ENCODE measurements around the gene TTC28.

TTC28 gene

GRCh38 chr22:28607795-28608194 lies 71.8 kb downstream of the TTC28 start:
- DNase-seq (ENCODE audit: low spot score): no peak
- TF ChIP-seq CTCF (IDR thresholded peaks at IDR 0.05; ENCODE audit: extremely low read depth, missing control alignments): no peak

DNA sequence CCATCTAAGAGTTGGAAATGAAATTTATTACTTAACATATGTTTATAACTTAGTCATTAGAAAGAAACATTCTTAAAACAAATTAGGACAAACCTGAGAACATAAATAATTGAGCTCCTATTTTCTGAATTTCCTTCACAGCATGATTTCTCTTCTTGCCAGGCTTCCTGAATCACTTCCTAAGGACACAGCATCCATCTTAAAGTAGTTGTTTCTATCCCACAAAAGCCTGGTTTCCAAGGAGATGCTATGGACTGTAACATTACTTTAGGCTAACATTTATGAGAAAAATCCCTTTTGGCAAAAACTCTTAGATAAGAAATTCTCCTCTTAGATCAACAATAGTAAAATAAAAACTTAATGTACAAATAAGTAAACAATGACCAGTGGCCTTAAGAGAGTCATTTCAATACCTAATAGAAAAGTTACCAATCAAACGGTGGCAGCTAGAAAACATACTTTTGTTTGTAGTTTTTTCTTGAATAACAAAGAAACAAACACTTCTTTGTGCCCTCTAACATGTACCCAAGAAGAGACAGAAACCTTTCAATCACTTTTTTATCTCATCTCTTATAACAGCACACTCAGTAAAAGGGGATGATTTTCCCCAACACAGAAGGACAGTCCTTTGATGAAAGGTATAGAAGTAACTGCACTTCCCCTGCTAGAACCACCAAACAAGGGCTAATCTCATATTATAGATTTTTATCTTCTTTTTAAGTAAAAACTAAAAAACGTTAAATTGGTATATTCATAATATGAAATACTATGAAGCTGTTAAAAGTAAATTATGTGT lies 74.5 kb downstream of the TTC28 start:
- TF ChIP-seq CTCF (IDR thresholded peaks at IDR 0.05; ENCODE audit: extremely low read depth, missing control alignments): no peak
- DNase-seq (ENCODE audit: low spot score): no peak

- DNase-seq (ENCODE audit: low spot score): no peak
- no peak for TF ChIP-seq CTCF (IDR thresholded peaks at IDR 0.05; ENCODE audit: extremely low read depth, missing control alignments)
Measured at GRCh38 chr22:28601915-28602314, 77.7 kb downstream of the TTC28 start.

DNA sequence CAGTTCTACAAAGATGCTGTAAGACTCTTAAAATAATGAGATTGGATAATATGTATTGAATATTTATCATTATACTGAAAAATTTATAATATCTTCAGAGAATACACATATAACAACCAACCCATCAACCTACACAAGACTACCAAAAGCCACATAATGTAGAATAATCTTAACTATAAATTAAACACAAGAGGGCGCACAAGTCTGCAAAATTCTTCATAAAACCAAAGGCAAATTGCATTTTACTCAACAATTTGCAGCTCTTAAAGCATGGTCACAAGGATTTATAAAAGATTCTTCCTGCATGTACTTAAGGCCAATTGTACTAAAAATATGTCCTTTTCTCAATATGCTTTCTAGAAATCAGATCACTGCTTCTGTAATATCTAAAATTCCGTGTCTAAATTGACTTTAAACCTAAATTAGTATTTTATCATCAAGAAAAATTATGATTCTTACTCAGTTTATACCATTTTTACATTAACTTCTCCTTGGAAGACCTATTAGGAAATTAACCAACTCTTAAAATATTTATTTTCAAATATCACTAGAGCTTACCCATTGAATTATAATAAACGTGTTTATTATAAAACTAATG lies 79.0 kb downstream of the TTC28 start:
- peak; percentile 31 for DNase-seq (ENCODE audit: low spot score)

GRCh38 chr22:28599693-28600092 lies 79.9 kb downstream of the TTC28 start:
- no peak for DNase-seq (ENCODE audit: low spot score)
- no peak for TF ChIP-seq CTCF (IDR thresholded peaks at IDR 0.05; ENCODE audit: extremely low read depth, missing control alignments)

More for the DNA sequence above, 79.0 kb downstream of the TTC28 start:
- TF ChIP-seq CTCF (IDR thresholded peaks at IDR 0.05; ENCODE audit: extremely low read depth, missing control alignments): no peak

DNA sequence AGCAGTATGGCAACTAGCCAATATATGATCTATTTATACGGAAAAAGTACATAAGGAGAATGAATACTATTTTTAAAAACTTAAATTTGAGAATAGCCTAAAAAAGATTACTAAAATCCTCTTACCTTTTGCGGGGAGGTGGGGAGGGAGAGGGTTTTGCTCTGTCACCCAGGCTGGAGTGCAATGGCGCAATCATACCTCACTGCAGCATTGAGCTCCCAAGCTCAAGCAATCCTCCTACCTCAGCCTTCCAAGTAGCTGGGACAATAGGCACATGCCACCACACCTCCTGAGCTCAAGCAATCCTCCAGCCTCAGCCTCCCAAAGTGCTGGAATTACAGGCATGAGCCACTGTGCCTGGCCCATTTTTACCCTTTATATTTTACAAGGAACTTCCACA lies 82.0 kb downstream of the TTC28 start:
- DNase-seq (ENCODE audit: low spot score): no peak
- TF ChIP-seq CTCF (IDR thresholded peaks at IDR 0.05; ENCODE audit: extremely low read depth, missing control alignments): no peak

- TF ChIP-seq CTCF (IDR thresholded peaks at IDR 0.05; ENCODE audit: extremely low read depth, missing control alignments): peak; percentile 19
- DNase-seq (ENCODE audit: low spot score): peak; percentile 30
Measured at GRCh38 chr22:28594797-28595462, 84.7 kb downstream of the TTC28 start.

Measured in GM20000 (cell line).